SK-N-SH treated with all-trans-retinoic acid at 6 μM for 48 hours (cell line): ENCODE measurements around the gene SLCO1B1.

Experiments
- ATAC-seq: fragments of 200-7000 bp; cut with Tn5 transposase; 3 replicates; pipeline ENCODE4 v1.9.1; 2020; ENCODE audit warnings: mild to moderate bottlenecking, moderate library complexity
- ARNTL ChIP-seq: fragments of 450-650 bp; formaldehyde crosslinking; IDR thresholded peaks from 2 replicates; pipeline ENCODE4 v1.5.0; 2020; ENCODE audit warnings: low read depth, mild to moderate bottlenecking, moderate library complexity, borderline replicate concordance
- BACH2 ChIP-seq: fragments of 250-450 bp; sonication (Bioruptor Pico); IDR thresholded peaks from 2 replicates; pipeline ENCODE4 v1.9.0; 2021; ENCODE audit warnings: mild to moderate bottlenecking, borderline replicate concordance
- CSDC2 ChIP-seq: fragments of 250-450 bp; sonication (Bioruptor Pico); IDR thresholded peaks from 2 replicates; pipeline ENCODE4 v1.5.0; 2020; ENCODE audit warnings: mild to moderate bottlenecking, moderate library complexity
- GLIS3 ChIP-seq: fragments of 250-450 bp; sonication (Bioruptor Pico); IDR thresholded peaks from 2 replicates; pipeline ENCODE4 v1.5.0; 2020; ENCODE audit warnings: mild to moderate bottlenecking, moderate library complexity
- ISL1 ChIP-seq: fragments of 250-450 bp; sonication (Bioruptor Pico); IDR thresholded peaks from 2 replicates; pipeline ENCODE4 v2.1.2; 2022; ENCODE audit warnings: mild to moderate bottlenecking, moderate library complexity
- OSR1 ChIP-seq: fragments of 250-450 bp; sonication (Bioruptor Pico); IDR thresholded peaks from 2 replicates; pipeline ENCODE4 v1.8.0; 2022; ENCODE audit warnings: moderate library complexity, mild to moderate bottlenecking, inconsistent platforms
- PPARA ChIP-seq: fragments of 250-450 bp; sonication (Bioruptor Pico); IDR thresholded peaks from 2 replicates; pipeline ENCODE4 v1.5.0; 2020; ENCODE audit warnings: mild to moderate bottlenecking, borderline replicate concordance
- RARB ChIP-seq: fragments of 250-450 bp; sonication (Bioruptor Pico); IDR thresholded peaks from 2 replicates; pipeline ENCODE4 v1.8.0; 2021; ENCODE audit warnings: mild to moderate bottlenecking, moderate library complexity
- TOX ChIP-seq: fragments of 250-450 bp; sonication (Bioruptor Pico); IDR thresholded peaks from 2 replicates; pipeline ENCODE4 v1.8.0; 2021; ENCODE audit warnings: mild to moderate bottlenecking, moderate library complexity, borderline replicate concordance
- ZFP3 ChIP-seq: fragments of 250-450 bp; sonication (Bioruptor Pico); IDR thresholded peaks from 2 replicates; pipeline ENCODE4 v1.5.0; 2020; ENCODE audit warnings: mild to moderate bottlenecking, moderate library complexity
- ZNF565 ChIP-seq: fragments of 450-650 bp; formaldehyde crosslinking; conservative IDR thresholded peaks from 2 replicates; pipeline ENCODE4 v1.5.0; 2020; ENCODE audit warnings: low read depth, mild to moderate bottlenecking, moderate library complexity
- ZNF70 ChIP-seq: fragments of 450-650 bp; formaldehyde crosslinking; IDR thresholded peaks from 2 replicates; pipeline ENCODE4 v1.5.0; 2020; ENCODE audit warnings: mild to moderate bottlenecking, moderate library complexity
- TF ChIP-seq, protein P1 (sequence below): fragments of 250-450 bp; sonication (Bioruptor Pico); IDR thresholded peaks from 2 replicates; pipeline ENCODE4 v1.5.1; 2021; ENCODE audit warnings: mild to moderate bottlenecking, moderate library complexity
- TF ChIP-seq, protein P2 (sequence below): fragments of 250-450 bp; sonication (Bioruptor Pico); IDR thresholded peaks from 2 replicates; pipeline ENCODE4 v1.5.1; 2020; ENCODE audit warnings: low read depth, mild to moderate bottlenecking, moderate library complexity
- TF ChIP-seq, protein P3 (sequence below): fragments of 250-450 bp; sonication (Bioruptor Pico); IDR thresholded peaks from 2 replicates; pipeline ENCODE4 v1.5.0; 2020; ENCODE audit warnings: mild to moderate bottlenecking, moderate library complexity
- TF ChIP-seq, protein P4 (sequence below): fragments of 250-450 bp; sonication (Bioruptor Pico); IDR thresholded peaks from 2 replicates; pipeline ENCODE4 v1.8.0; 2020; ENCODE audit warnings: mild to moderate bottlenecking, moderate library complexity, borderline replicate concordance
- TF ChIP-seq, protein P5 (sequence below): fragments of 250-450 bp; sonication (Bioruptor Pico); IDR thresholded peaks from 2 replicates; pipeline ENCODE4 v1.8.0; 2021; ENCODE audit warnings: low read depth, mild to moderate bottlenecking, moderate library complexity, borderline replicate concordance

Gene SLCO1B1

DNA sequence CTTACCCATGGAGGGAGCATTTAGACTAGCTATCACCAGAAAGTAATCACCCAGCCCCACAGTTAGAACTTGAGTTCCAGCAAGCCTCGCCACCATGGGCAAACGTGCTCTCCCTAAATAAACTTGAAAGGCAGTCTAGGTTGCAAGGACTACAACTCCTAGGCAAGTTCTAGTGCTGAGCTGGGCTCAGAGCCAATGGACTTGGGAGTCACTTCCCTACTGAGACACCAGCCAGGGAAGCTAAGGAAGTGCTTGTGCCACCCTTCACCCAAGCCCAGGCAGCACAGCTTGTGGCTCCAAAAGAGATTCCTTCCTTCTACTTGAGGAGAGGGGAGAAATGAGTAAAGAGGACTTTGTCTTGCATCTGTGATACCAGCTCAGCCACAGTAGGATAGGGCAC, 145.8 kb downstream of the SLCO1B1 start:
- no peak for ATAC-seq
- no peak for TF ChIP-seq ARNTL (CRISPR knock-in tag)
- TF ChIP-seq, protein P1, sequence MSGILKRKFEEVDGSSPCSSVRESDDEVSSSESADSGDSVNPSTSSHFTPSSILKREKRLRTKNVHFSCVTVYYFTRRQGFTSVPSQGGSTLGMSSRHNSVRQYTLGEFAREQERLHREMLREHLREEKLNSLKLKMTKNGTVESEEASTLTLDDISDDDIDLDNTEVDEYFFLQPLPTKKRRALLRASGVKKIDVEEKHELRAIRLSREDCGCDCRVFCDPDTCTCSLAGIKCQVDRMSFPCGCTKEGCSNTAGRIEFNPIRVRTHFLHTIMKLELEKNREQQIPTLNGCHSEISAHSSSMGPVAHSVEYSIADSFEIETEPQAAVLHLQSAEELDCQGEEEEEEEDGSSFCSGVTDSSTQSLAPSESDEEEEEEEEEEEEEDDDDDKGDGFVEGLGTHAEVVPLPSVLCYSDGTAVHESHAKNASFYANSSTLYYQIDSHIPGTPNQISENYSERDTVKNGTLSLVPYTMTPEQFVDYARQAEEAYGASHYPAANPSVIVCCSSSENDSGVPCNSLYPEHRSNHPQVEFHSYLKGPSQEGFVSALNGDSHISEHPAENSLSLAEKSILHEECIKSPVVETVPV (CRISPR knock-in tag): no peak
- TF ChIP-seq CSDC2 (CRISPR knock-in tag): no peak
- no peak for TF ChIP-seq OSR1
- TF ChIP-seq, protein P2, sequence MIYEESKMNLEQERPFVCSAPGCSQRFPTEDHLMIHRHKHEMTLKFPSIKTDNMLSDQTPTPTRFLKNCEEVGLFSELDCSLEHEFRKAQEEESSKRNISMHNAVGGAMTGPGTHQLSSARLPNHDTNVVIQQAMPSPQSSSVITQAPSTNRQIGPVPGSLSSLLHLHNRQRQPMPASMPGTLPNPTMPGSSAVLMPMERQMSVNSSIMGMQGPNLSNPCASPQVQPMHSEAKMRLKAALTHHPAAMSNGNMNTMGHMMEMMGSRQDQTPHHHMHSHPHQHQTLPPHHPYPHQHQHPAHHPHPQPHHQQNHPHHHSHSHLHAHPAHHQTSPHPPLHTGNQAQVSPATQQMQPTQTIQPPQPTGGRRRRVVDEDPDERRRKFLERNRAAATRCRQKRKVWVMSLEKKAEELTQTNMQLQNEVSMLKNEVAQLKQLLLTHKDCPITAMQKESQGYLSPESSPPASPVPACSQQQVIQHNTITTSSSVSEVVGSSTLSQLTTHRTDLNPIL (CRISPR knock-in tag): no peak
- no peak for TF ChIP-seq ZFP3 (CRISPR knock-in tag)
- TF ChIP-seq, protein P3, sequence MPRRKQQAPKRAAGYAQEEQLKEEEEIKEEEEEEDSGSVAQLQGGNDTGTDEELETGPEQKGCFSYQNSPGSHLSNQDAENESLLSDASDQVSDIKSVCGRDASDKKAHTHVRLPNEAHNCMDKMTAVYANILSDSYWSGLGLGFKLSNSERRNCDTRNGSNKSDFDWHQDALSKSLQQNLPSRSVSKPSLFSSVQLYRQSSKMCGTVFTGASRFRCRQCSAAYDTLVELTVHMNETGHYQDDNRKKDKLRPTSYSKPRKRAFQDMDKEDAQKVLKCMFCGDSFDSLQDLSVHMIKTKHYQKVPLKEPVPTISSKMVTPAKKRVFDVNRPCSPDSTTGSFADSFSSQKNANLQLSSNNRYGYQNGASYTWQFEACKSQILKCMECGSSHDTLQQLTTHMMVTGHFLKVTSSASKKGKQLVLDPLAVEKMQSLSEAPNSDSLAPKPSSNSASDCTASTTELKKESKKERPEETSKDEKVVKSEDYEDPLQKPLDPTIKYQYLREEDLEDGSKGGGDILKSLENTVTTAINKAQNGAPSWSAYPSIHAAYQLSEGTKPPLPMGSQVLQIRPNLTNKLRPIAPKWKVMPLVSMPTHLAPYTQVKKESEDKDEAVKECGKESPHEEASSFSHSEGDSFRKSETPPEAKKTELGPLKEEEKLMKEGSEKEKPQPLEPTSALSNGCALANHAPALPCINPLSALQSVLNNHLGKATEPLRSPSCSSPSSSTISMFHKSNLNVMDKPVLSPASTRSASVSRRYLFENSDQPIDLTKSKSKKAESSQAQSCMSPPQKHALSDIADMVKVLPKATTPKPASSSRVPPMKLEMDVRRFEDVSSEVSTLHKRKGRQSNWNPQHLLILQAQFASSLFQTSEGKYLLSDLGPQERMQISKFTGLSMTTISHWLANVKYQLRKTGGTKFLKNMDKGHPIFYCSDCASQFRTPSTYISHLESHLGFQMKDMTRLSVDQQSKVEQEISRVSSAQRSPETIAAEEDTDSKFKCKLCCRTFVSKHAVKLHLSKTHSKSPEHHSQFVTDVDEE (CRISPR knock-in tag): no peak
- TF ChIP-seq GLIS3 (CRISPR knock-in tag): no peak
- TF ChIP-seq RARB: no peak
- TF ChIP-seq ISL1: no peak
- no peak for TF ChIP-seq PPARA (CRISPR knock-in tag)
- TF ChIP-seq, protein P4, sequence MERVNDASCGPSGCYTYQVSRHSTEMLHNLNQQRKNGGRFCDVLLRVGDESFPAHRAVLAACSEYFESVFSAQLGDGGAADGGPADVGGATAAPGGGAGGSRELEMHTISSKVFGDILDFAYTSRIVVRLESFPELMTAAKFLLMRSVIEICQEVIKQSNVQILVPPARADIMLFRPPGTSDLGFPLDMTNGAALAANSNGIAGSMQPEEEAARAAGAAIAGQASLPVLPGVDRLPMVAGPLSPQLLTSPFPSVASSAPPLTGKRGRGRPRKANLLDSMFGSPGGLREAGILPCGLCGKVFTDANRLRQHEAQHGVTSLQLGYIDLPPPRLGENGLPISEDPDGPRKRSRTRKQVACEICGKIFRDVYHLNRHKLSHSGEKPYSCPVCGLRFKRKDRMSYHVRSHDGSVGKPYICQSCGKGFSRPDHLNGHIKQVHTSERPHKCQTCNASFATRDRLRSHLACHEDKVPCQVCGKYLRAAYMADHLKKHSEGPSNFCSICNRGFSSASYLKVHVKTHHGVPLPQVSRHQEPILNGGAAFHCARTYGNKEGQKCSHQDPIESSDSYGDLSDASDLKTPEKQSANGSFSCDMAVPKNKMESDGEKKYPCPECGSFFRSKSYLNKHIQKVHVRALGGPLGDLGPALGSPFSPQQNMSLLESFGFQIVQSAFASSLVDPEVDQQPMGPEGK (CRISPR knock-in tag): no peak
- no peak for TF ChIP-seq TOX (CRISPR knock-in tag)
- TF ChIP-seq BACH2: no peak
- TF ChIP-seq ZNF70 (CRISPR knock-in tag): no peak
- TF ChIP-seq, protein P5, sequence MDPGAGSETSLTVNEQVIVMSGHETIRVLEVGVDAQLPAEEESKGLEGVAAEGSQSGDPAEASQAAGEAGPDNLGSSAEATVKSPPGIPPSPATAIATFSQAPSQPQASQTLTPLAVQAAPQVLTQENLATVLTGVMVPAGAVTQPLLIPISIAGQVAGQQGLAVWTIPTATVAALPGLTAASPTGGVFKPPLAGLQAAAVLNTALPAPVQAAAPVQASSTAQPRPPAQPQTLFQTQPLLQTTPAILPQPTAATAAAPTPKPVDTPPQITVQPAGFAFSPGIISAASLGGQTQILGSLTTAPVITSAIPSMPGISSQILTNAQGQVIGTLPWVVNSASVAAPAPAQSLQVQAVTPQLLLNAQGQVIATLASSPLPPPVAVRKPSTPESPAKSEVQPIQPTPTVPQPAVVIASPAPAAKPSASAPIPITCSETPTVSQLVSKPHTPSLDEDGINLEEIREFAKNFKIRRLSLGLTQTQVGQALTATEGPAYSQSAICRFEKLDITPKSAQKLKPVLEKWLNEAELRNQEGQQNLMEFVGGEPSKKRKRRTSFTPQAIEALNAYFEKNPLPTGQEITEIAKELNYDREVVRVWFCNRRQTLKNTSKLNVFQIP (CRISPR knock-in tag): no peak
- TF ChIP-seq ZNF565 (CRISPR knock-in tag): no peak
- TF ChIP-seq, all 23 proteins: peak for 0
